ENCODE data around the gene SLC35D1.

SLC35D1 gene

DNA sequence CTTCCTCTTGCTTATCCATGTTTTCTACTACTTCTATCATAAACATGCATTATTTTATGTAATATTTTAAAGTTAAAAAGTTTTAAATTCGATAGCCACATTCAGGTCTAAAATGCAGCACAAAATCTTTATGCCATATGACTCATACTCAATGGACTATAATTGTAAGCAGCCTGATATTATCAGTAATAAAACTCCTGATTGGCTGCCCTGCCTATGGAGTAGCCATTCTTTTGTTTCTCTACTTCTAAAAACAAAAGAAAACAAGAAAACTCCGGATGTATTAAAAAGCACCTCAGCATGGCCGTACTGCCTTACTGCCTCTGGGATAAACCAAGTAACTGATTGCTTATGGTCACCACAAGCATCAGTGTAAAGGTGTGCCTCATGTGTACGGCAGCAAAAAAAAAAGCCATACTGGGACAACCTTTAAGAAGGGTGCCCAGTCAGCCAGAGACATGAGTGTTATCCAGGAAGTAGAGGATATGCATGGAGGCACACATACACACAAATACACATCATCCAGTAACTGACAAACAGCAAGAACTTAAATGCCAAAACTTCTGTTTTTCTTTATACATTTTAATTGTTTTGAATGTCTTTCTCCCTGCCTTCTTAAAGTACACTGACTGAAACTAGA, 9.2 kb downstream of the SLC35D1 start:
- no peak overlapping the region for H3K27ac ChIP-seq
- TF ChIP-seq, protein P1, sequence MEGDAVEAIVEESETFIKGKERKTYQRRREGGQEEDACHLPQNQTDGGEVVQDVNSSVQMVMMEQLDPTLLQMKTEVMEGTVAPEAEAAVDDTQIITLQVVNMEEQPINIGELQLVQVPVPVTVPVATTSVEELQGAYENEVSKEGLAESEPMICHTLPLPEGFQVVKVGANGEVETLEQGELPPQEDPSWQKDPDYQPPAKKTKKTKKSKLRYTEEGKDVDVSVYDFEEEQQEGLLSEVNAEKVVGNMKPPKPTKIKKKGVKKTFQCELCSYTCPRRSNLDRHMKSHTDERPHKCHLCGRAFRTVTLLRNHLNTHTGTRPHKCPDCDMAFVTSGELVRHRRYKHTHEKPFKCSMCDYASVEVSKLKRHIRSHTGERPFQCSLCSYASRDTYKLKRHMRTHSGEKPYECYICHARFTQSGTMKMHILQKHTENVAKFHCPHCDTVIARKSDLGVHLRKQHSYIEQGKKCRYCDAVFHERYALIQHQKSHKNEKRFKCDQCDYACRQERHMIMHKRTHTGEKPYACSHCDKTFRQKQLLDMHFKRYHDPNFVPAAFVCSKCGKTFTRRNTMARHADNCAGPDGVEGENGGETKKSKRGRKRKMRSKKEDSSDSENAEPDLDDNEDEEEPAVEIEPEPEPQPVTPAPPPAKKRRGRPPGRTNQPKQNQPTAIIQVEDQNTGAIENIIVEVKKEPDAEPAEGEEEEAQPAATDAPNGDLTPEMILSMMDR (IDR thresholded peaks at IDR 0.05), result no peak
- TF ChIP-seq ZFX (IDR thresholded peaks at IDR 0.05; ENCODE audit: borderline replicate concordance), result no peak

DNA sequence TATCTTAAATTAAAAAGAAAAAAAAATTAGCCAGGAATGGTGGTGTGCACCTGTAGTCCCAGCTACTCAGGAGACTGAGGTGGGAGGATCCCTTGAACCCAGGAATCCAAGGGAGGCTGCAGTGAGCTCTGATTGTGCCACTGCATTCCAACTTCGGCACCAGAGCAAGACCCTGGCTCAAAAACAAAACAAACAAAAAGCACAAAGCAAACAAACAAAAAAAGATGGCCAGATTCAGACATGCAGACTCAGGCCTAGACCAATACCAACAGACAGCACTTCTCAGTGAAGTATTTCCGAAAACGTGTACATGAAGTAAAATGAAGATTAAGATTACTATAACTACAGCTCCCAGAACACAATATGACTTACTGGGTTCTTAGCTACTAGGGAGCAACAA, 10.6 kb downstream of the SLC35D1 start:
- no peak overlapping the region for H3K27ac ChIP-seq
- no peak for TF ChIP-seq ZFX (IDR thresholded peaks at IDR 0.05; ENCODE audit: borderline replicate concordance)
- TF ChIP-seq, protein P1 (IDR thresholded peaks at IDR 0.05), result no peak

DNA sequence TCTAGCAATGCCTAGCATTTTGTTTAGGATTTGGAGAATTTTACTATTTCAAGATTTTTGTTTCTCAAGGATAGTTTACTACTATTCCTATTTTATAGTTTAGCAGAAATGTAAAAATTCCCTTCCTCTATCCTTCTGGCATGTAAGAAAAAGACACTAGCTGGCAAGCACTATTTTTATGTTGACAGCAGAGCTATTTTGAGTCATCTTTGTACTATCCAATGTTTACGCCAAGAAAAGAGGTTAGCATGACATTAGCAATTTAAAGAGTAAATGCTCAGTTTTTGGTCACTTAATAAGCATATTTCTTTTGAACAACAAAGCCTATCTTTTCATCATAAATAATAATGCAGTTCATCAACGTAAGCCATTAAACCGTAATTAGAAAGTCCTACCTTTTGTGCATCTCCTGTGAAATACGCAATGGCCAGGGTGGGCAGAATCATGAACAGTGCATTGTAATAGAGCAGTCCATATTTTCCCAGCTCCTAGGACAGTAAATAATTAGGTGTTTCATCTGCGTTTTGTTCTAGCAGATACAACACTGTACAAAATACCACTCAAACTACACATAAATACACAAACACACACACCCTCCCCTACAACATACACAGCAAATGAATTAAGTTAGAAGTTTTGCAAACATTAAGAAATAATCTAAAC, 12.0 kb downstream of the SLC35D1 start:
- no peak overlapping the region for H3K27ac ChIP-seq

DNA sequence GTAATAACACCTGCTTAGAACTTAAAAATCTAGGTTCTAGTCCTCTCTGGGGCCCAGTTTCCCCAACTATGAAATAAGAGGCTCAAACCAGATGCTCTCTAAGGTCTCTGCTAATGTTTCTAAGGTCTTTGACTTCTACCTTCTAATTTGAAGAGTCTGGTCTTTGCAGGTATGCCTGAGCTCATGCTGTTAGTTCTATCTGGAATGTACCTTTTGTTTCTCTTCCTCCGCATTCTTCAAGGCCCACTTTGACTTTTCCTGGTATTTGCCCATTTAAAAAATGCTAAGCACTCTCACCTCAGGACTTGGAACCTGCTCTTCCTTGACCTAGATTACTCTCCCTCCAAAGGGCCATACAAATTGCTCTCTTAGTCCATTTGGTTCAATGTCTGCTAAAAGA, 13.5 kb downstream of the SLC35D1 start:
- TF ChIP-seq, protein P1 (IDR thresholded peaks at IDR 0.05), result no peak
- no peak for TF ChIP-seq ZFX (IDR thresholded peaks at IDR 0.05; ENCODE audit: borderline replicate concordance)
- H3K27ac ChIP-seq, result no peak overlapping the region

More for the DNA sequence above, 12.0 kb downstream of the SLC35D1 start:
- TF ChIP-seq ZFX (IDR thresholded peaks at IDR 0.05; ENCODE audit: borderline replicate concordance), result no peak
- TF ChIP-seq, protein P1 (IDR thresholded peaks at IDR 0.05), result no peak

DNA sequence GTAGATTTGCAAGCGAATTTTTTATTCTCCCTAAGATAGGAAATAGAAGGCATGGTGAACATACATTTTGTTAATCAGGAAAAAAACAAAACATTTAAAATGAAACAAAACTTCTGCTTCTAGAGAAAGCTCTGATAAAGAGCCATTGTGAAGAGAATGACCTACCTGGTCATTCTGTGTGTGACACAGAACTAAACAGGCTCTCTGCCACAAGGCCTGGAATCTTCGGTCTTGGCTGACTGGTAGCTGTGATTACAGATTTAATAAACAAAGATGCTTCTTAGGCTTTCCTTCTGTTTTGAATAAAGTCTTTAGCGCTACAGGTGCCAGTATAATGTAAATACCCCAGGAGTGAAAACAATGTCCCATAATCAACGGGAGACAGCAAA, 22.1 kb downstream of the SLC35D1 start:
- no peak overlapping the region for H3K27ac ChIP-seq
- TF ChIP-seq ZFX (IDR thresholded peaks at IDR 0.05; ENCODE audit: borderline replicate concordance), result no peak
- TF ChIP-seq, protein P1 (IDR thresholded peaks at IDR 0.05), result no peak

DNA sequence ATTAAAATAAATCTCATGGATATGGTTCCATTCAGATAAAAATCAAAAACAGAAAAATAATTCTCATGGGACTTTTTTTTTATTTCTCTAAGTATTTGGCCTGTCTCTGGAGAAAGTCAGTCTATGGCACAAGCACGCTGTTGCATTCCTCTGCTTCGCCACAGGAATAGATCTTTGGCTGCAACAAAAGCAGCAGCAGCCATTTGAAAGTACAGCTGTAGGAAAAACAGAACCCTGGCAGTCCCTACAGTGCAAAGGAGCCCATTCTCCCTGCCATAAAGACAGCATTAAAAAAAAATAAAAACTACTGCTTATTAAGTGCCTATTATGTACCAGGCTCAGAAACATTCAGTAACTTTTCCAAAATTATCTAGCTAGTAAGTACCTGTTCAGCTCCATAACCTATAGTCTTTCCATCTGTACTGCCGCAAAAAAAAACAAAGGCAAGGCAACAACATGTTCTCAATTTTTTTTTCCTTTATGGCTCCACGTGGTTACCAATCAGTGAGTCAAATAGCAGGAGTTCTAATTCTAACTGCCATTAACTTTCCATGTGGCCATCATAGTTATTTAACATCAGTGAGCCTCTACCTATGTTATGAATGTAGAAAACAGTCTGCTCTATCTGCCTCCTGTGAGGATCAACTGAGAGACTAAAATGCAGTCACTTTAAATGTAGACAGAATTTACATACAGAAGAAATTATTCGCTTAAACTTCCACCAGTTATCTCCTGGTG, 22.7 kb downstream of the SLC35D1 start:
- TF ChIP-seq, protein P1 (IDR thresholded peaks at IDR 0.05), result no peak
- no peak for TF ChIP-seq ZFX (IDR thresholded peaks at IDR 0.05; ENCODE audit: borderline replicate concordance)
- no peak overlapping the region for H3K27ac ChIP-seq

DNA sequence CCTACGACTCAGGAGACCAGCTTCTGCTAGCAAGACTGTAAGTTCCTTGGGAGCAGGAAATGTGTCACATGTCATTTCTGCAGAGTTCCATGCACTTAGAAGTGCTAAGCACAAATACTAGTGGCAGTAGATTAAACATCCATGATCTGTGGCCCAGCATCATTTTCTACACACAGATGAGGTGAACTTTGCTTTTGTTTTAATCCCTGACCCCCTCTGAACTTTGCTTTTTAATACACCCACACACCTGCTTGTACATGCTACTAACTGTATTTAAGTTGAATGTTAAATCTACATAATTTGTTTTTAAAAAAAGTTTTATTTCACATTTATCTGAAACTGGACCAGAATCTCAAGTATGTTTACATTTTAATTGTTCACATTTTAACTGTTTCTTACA, 24.5 kb downstream of the SLC35D1 start:
- no peak overlapping the region for H3K27ac ChIP-seq
- TF ChIP-seq ZFX (IDR thresholded peaks at IDR 0.05; ENCODE audit: borderline replicate concordance), result no peak
- TF ChIP-seq, protein P1 (IDR thresholded peaks at IDR 0.05), result no peak
